Superior temporal gyrus (tissue), 1 donor: Measurements from ENCODE around the gene PP2D1.
A peak's percentile ranks its signal among the peaks of the same experiment; 100 is the strongest.
"Not testable (repeated sequence)": the region's sequence is repeated elsewhere in the genome, so short reads cannot be mapped to it uniquely, and the experiment has no call there.

Experiments used
- DNase-seq: peaks from one replicate; pipeline ENCODE4 v3.0.0-alpha.2; 2016; ENCODE audit errors: extremely low spot score

The PP2D1 gene

DNA sequence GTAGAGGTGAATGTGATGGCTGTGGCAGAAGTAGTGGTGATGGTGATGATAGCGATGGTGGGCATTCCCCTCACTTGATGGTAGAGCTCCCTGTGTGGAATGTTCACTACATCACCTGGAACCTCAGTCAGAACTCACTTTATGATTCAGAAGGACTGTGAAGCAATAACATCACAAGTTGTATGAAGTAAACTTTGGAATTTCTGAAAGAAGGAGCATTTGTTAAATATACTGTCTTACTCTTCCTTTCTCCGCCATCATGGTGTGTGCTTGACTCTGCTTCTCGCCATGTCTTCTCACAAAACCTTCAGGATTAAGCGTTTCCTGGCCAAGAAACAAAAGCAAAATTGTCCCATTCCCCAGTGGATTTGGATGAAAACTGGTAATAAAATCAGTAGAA, at the start of gene PP2D1:
Gene PP2D1, minus strand, starts transcription at position 101 of the 400 bp plus-strand sequence. CDS start 192 bp downstream, outside the sequence.
- DNase-seq = no peak

DNA sequence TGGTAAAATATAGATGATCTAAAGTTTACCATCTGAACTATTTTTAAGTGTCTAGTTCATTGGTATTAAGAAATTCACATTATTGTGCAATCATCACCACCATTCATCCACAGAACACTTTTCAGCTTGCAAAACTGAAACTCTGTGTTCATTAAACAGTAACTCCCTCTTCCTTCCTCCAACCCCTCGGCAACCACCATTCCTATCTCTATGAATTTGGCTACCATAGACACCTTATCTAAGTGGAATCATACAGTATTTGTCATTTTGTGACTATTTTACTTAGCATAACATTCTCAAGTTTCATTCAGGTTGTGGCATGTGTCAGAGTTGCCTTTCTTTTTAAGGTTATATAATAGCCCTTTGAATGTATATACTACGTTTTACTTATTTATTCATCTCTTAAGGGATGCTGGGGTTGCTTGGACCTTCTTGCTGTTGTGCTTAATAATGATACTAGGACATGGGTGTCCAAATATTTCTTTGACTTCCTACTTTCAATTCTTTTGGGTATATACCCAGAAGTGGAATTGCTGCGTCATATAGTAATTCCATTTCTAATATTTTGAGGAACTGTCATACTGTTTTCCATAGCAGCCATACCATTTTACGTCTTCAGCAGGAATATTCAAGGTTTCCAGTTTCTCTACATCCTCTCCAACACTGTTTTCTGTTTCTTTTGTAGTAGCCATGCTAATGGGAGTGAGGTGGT, 49.1 kb upstream of the PP2D1 start:
- no peak for DNase-seq

DNA sequence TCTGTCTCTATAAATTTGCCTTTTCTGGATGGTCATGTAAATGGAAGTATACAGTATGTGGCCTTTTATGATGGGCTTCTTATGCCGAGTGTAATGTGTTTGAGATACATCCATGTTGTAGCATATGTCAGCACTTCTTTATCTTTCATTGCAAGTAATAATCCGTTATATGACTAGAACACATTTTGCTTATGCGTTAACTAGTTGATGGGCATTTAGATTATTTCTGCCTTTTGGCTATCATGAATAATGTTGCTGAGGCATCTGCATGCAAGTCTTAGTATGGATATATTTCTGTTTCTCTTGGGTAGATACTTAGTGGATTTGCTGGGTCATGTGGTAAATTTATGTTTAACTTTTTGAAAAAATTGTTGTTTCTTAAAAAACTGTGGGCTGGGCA, 47.9 kb upstream of the PP2D1 start:
- no peak for DNase-seq

- no peak for DNase-seq
These were observed 45.6 kb upstream of the PP2D1 start for GRCh38 chr3:20057612-20058180.

GRCh38 chr3:20056725-20057611, 44.9 kb upstream of the PP2D1 start:
- DNase-seq = no peak

DNA sequence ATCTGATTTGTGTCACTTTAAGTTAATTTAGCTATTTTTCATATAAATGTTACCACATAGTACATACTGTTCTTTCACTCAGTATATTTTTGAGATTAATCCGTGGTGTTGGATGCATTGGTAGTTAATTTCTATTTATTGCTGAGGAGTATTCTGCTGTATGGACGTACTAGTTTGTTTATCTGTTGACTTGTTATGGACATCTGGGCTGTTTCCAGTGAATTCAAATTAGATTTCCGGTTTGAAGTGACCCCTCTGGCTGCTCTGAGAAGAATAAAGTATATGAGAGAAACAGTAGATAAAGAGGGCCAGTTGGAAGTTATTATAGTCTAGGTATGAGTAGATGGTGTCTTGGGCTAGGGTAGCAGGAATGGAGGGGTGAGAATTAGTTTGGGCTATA, 43.8 kb upstream of the PP2D1 start:
- DNase-seq = no peak

DNA sequence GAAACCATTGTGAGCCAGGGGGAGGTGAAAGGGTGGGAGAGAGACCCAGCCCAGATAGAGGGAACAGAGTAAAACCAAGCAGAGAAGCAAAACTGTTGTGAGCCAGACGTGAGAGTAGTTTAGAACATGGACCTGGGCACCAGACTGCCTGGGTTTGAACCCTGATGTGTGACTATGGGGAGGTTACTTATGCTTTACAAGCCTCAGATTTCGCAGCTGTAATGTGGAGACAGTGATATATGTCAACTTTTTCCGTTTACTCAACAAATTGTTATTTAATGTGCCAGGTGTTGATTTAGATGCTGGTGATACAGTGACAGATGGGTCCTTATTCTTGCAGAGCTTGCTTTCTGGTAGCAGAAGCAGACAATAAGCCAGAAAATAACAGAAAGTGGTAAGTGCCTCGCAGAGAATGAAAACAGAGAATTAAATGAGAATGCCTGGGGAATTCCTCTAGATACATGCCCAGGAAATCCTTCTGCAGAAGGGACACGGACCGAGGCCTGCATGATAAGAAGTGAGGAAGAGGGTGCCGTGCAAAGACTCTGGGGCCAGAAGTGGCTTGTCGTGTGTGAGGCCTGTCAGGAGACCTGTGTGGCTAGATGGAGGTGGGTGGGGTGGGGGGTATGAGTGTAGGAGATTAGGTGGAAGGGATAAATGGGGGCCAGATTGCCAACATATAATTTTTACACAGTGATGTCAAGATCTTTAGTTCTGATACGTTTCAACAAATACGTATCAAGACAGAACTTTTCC, 43.1 kb upstream of the PP2D1 start:
- DNase-seq = peak; percentile 55

DNA sequence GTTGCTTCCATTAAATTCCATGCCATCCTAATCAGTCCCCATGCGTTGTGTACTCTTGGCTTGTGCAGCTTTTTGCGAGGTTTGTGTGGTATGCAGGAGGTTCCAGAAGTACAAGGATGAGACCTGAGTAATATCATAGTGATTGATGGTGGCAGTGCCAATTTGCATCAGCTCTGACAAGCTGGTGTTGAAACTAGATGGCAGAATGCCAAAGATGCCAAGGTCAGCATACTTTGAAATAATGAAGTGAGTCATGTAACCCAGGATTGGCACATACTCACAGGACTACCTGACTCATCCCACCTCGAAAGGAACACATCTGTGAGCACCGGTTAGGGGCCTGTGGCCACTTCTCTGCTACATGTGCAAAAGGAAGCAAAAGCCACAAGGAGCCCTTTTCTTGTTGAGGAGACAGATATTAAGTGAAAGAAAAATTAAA, 42.5 kb upstream of the PP2D1 start:
- peak; percentile 53 for DNase-seq

DNA sequence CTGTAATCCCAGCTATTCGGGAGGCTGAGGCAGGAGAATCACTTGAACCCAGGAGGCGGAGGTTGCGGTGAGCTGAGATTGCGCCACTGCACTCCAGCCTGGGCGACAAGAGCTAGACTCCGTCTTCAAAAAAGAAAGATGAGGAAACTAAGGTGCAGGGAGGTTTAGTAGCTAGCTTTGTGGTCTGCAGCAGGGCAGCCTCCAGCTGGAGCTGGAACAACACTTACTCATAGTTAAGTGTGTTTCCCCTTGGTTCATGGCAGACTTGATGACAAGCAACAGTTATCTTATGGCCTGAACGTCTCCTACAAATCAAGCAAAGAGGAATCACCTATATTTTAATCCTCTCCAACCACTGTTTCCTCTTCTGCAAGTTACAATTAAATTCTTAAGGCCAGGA, 40.8 kb upstream of the PP2D1 start:
- no peak for DNase-seq

DNA sequence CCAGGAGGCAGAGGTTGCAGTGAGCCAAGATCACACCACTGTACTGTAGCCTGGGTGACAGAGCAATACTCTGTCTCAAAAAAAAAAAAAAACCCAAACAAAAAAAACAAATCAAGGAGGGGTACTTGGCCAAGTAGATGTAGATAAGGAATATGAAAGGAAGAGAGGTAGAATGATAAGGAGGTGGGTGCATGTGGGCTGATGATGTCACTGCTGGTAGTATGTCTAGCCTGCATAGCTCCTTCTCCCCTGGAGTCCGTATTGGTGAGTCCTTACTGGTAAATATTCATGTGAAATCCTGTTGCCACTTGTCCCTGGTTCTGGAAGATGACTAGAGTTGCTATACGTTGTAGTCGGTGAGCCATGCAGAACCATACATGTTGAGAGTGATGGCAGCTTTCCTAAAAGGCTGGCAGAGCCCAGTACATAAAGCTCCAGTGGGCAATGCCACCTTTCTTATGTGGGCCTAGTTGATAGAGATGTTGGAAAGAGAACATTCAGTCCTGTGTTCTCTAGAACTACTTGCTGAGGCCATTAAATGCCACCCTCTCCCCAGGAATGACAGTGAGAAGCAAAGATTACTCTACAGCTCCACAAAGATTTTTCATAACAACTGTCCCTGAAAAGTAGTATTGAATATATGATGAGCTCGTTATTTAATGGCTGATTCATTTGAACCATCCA, 39.2 kb upstream of the PP2D1 start:
- DNase-seq = no peak

- peak; percentile 71 for DNase-seq
These were observed 36.2 kb upstream of the PP2D1 start for GRCh38 chr3:20047976-20048883.

DNA sequence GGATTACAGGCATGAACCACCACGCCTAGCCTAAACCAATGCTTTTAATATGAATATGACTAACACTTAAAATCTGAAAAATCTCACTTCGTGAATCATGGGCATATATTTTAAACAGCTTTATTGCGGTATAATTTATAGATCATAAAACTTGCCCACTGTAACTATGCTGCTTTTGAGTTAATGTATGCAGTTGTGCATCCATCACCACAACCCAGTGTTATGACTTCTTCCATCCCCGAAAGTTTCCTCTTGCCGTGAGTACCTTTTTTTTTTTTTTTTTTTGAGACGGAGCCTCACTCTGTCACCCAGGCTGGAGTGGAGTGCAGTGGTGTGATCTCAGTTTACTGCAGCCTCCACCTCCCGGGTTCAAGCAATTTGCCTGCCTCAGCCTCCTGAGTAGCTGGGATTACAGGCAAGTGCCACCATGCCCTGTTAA, 35.3 kb upstream of the PP2D1 start:
- no peak for DNase-seq

GRCh38 chr3:20046556-20046955, 34.5 kb upstream of the PP2D1 start:
- DNase-seq = no peak

- not testable (repeated sequence) for DNase-seq
These were observed 33.1 kb upstream of the PP2D1 start for GRCh38 chr3:20045141-20045540.

DNA sequence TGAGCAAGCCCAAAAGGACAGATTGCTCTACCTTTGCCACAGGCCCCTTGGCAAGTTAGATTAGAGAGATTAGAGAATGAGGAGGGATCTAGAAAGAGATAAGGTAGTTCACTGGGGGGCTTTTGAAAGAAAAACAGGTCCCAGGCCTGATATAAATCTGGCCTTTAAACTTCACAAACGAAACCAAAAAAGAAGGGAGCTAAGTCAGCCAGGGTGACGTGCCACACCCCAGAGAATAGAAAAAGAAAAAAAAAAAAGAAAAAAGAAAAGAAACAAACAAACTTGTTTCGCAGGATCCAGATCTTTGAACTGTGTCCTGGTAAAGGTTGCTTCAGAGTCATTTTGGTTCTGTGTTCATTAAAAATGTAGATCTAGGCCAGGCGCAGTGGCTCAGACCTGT, 31.8 kb upstream of the PP2D1 start:
- no peak for DNase-seq

- DNase-seq = peak; percentile 58
These were observed 31.3 kb upstream of the PP2D1 start for GRCh38 chr3:20043396-20043795.

- no peak for DNase-seq
These were observed 30.3 kb upstream of the PP2D1 start for GRCh38 chr3:20042331-20042730.

DNA sequence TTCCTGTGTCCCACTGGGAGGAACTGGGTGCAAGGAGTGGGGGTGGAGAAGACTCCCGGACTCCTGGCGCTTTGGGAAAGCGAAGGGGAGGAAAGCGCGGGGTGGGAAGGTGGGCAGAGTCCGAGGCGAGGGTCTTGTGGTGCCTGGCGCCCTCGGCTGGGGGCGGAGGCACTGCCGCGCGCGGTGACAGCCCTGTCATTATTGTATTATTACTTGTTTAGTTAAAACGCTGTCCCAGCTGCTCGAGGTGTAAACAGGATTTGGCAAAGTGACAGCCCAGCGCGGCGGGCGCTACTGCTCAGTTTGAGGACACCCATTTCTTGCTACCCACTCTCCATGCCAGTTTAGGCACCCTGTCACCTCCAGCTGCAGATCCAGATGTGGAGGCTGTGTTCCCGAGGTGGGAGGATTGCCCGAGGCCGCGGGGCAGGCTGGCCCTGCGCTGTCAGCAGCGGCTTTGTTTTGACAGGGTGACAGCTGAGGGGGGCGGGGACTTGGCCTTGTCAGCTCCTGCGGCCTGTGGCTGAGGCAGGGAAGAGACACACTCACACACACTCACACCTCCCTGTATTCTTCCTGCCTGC, 29.2 kb upstream of the PP2D1 start:
- peak; percentile 91 for DNase-seq

DNA sequence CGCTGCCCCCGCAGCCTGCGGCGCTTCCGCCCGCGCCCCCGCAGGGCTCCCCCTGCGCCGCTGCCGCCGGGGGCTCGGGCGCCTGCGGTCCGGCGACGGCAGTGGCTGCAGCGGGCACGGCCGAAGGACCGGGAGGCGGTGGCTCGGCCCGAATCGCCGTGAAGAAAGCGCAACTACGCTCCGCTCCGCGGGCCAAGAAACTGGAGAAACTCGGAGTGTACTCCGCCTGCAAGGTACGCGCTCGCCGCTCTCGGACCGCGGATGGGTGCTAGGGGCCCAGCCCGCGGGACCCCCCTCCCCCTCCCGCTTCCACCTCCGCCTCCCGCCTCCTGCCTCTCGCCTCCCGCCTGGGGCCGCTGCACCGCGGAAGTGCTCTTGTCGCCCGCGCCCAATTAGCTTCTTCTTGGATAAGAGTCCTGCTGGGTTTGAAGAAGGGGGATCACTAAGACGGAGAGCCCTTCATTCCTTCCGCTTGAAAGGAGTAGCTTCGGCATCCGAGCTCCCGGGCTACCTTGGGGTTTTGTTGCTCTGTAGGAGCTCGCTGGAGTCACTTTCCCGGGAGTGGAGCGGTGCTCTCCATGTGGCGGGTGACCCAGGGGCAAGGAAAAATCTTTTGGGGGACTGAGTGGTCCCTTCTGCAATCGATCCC, 28.6 kb upstream of the PP2D1 start:
- peak; percentile 85 for DNase-seq
